ENCODE data around the gene DNM3.

DNA sequence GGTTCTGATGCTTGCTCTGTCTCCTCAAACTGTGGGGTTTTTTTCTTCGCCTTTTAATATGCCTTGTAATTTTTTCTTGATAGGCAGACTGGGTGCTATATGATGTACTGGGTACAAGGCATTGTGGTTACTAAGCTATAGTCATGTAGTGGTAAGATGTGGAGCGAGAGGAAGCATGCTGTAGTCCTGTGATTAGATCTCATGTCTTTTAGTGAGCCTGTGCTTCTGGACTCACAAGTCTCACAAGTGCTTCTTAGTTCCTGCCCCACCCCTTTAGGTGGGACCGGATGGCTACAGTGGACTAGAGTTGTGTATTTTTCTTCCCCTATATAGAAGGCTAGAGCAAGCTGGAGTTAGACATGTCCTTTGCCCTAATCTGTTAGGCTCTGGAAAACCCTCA, 178.7 kb downstream of the DNM3 start:
- TF ChIP-seq POLR2A (IDR thresholded peaks at IDR 0.05; ENCODE audit: low read length) (no peak), GATA1 (IDR thresholded peaks at IDR 0.05; ENCODE audit: low read depth, low read length) (no peak)
